Natural killer cell (primary cell): Measurements from ENCODE around the gene DDX10. TPM values are rescaled to one million over a fixed set of nuclear protein-coding genes. Genes with fewer than 3 reads are reported as not detected.

Experiments used
- ATAC-seq, 3 donors: fragments of 150-1000 bp in 2 of 3; fragments of 200-7000 bp in 1 of 3; cut with Tn5 transposase; 1 replicate in 1 of 3; 2 replicates in 2 of 3; pipeline ENCODE4 v1.10.0; 2021; ENCODE audit warnings: mild to moderate bottlenecking in 2 of 3, moderate library complexity in 2 of 3
- DNase-seq, 2 donors: peaks; one replicate each; pipeline versions ENCODE4 v3.0.0 to v3.0.0-alpha.2; 2013 to 2021; ENCODE audit warnings: mixed read lengths in 1 of 2
- H3K27ac ChIP-seq: one replicate; pipeline ENCODE4 v1.5.1; 2013; ENCODE audit warnings: mild to moderate bottlenecking, low read length
- H3K27me3 ChIP-seq: one replicate; pipeline ENCODE4 v1.6.1; 2013; ENCODE audit warnings: low read length; ENCODE audit not compliant: control insufficient read depth, insufficient read depth
- H3K36me3 ChIP-seq: one replicate; pipeline ENCODE4 v1.6.1; 2013; ENCODE audit warnings: low read length; ENCODE audit not compliant: control insufficient read depth, insufficient read depth
- H3K4me1 ChIP-seq: one replicate; pipeline ENCODE4 v1.6.1; 2013; ENCODE audit warnings: low read length; ENCODE audit not compliant: control insufficient read depth, insufficient read depth
- H3K4me3 ChIP-seq: one replicate; pipeline ENCODE4 v1.5.1; 2013; ENCODE audit warnings: low read length
- H3K9me3 ChIP-seq: one replicate; pipeline ENCODE4 v1.6.1; 2013; ENCODE audit warnings: low read length; ENCODE audit not compliant: control insufficient read depth, insufficient read depth
- H3K27ac Mint-ChIP-seq, 2 donors: one replicate each; pipeline ENCODE4 v1.8.0; 2022; ENCODE audit warnings: mild to moderate bottlenecking in 2 of 2, mixed read lengths in 2 of 2, moderate library complexity in 1 of 2
- H3K27me3 Mint-ChIP-seq, 2 donors: one replicate each; pipeline ENCODE4 v1.8.0; 2022; ENCODE audit warnings: low read depth in 2 of 2, mixed read lengths in 2 of 2
- H3K36me3 Mint-ChIP-seq: one replicate; pipeline ENCODE4 v1.8.0; 2022; ENCODE audit warnings: mixed read lengths
- H3K4me1 Mint-ChIP-seq, 2 donors: one replicate each; pipeline ENCODE4 v1.8.0; 2022; ENCODE audit warnings: mixed read lengths in 2 of 2
- H3K4me3 Mint-ChIP-seq: one replicate; pipeline ENCODE4 v1.8.0; 2022; ENCODE audit warnings: mild to moderate bottlenecking, moderate library complexity, mixed read lengths
- H3K9me3 Mint-ChIP-seq, 2 donors: one replicate each; pipeline ENCODE4 v1.8.0; 2022; ENCODE audit warnings: mixed read lengths in 2 of 2
- WGBS: methylation state at CpG from one replicate; pipeline ENCODE4 v1.1.7; 2013; ENCODE audit warnings: missing lambda C conversion rate; ENCODE audit not compliant: insufficient coverage; 5-methylcytosine and 5-hydroxymethylcytosine counted together
- intact Hi-C: fragments of 100-400 bp; cut with micrococcal nuclease; formaldehyde crosslinking; loops from one replicate; pipeline ENCODE4 v1.14.2; 2022
- total RNA-seq, 4 donors: library from RNA; stranded (reverse); fragments of 120-200 nt in 1 of 4; gene quantifications; one replicate each; pipeline versions ENCODE4 v1.2.3 to v1.2.4, GENCODE V29; 2013 to 2022
- TF ChIP-seq, protein P1 (sequence below): fragments of 200-600 bp; IDR thresholded peaks from one replicate; pipeline ENCODE4 v1.8.0; 2022; ENCODE audit warnings: antibody characterized with exemption

DDX10 gene
- total RNA-seq, 3 donors from 2014 or later (not counting 1 experiment from before 2014, with no cell fraction given) = 23.4 to 30.9 (median 24.9) TPM

- Histone ChIP-seq H3K27me3 (no peaks in the 10 kb centered on the region), H3K9me3 (no peaks in the 10 kb centered on the region), H3K36me3 (peaks cover 2% of the 10 kb centered on the region), H3K4me3 (no peak overlapping the region), H3K27ac (no peak overlapping the region), H3K4me1 (peaks cover 11% of the 10 kb centered on the region)
- ATAC-seq (no peak), DNase-seq (no peak)
- Mint-ChIP-seq H3K4me3 (no peak overlapping the region), H3K27ac (no peak overlapping the region), H3K4me1 (peaks cover 43 to 59% of the 10 kb centered on the region in 2 donors), H3K27me3 (no peaks in the 10 kb centered on the region), H3K36me3 (no peaks in the 10 kb centered on the region), H3K9me3 (no peaks in the 10 kb centered on the region)
- intact Hi-C loops = no loop called here
- WGBS = over 99% methylated on average over 7 of the region's 7 CpGs
- TF ChIP-seq, protein P1, sequence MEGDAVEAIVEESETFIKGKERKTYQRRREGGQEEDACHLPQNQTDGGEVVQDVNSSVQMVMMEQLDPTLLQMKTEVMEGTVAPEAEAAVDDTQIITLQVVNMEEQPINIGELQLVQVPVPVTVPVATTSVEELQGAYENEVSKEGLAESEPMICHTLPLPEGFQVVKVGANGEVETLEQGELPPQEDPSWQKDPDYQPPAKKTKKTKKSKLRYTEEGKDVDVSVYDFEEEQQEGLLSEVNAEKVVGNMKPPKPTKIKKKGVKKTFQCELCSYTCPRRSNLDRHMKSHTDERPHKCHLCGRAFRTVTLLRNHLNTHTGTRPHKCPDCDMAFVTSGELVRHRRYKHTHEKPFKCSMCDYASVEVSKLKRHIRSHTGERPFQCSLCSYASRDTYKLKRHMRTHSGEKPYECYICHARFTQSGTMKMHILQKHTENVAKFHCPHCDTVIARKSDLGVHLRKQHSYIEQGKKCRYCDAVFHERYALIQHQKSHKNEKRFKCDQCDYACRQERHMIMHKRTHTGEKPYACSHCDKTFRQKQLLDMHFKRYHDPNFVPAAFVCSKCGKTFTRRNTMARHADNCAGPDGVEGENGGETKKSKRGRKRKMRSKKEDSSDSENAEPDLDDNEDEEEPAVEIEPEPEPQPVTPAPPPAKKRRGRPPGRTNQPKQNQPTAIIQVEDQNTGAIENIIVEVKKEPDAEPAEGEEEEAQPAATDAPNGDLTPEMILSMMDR = no peak
Measured at GRCh38 chr11:108669711-108670110, 4.8 kb downstream of the DDX10 start.

DNA sequence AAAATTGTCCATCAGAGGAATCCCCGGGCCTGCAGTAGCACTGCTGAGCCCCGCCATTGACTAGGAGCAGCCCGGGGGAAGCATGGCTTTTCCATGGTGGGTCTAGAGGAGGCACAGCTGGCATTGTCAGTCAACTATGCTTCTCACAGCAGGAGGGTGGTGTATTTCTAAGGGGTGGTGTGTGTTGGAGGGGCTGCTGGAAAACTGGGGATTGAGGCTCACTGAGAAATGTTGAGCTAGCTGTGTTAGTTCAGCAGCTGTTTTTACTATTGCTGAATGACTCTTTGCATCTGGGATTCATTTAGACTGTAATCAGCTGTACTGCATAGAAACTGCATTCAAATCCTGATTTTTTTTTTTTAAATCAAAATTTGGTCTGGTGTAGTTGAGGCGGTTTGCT lies 5.6 kb downstream of the DDX10 start:
- no peak overlapping the region for H3K4me3 Mint-ChIP-seq
- intact Hi-C loops = no loop called here
- Histone ChIP-seq H3K9me3 (no peaks in the 10 kb centered on the region), H3K4me1 (peaks cover 11% of the 10 kb centered on the region), H3K27ac (no peak overlapping the region), H3K27me3 (no peaks in the 10 kb centered on the region), H3K4me3 (no peak overlapping the region), H3K36me3 (peaks cover 5% of the 10 kb centered on the region)
- DNase-seq = no peak
- H3K36me3 Mint-ChIP-seq = no peaks in the 10 kb centered on the region
- H3K9me3 Mint-ChIP-seq = no peaks in the 10 kb centered on the region
- TF ChIP-seq, protein P1 = no peak
- 98% methylated on average over 4 of the region's 4 CpGs for WGBS
- H3K4me1 Mint-ChIP-seq = peaks cover 38 to 54% of the 10 kb centered on the region in 2 donors
- no peak overlapping the region for H3K27ac Mint-ChIP-seq
- no peaks in the 10 kb centered on the region for H3K27me3 Mint-ChIP-seq
- ATAC-seq = no peak

GRCh38 chr11:108672113-108672512 lies 7.2 kb downstream of the DDX10 start:
- DNase-seq = no peak
- H3K27ac ChIP-seq = no peak overlapping the region
- no peak for ATAC-seq
- Mint-ChIP-seq H3K9me3 (no peaks in the 10 kb centered on the region), H3K4me1 (peaks cover 22 to 37% of the 10 kb centered on the region in 2 donors), H3K36me3 (peaks cover 3% of the 10 kb centered on the region), H3K27ac (no peak overlapping the region), H3K4me3 (no peak overlapping the region), H3K27me3 (no peaks in the 10 kb centered on the region)
- TF ChIP-seq, protein P1 = no peak
- 92% methylated on average over 3 of the region's 3 CpGs for WGBS
- no peaks in the 10 kb centered on the region for H3K27me3 ChIP-seq
- H3K4me3 ChIP-seq = no peak overlapping the region
- intact Hi-C loops = no loop called here
- peaks cover 18% of the 10 kb centered on the region for H3K36me3 ChIP-seq
- H3K9me3 ChIP-seq = no peaks in the 10 kb centered on the region
- no peaks in the 10 kb centered on the region for H3K4me1 ChIP-seq

DNA sequence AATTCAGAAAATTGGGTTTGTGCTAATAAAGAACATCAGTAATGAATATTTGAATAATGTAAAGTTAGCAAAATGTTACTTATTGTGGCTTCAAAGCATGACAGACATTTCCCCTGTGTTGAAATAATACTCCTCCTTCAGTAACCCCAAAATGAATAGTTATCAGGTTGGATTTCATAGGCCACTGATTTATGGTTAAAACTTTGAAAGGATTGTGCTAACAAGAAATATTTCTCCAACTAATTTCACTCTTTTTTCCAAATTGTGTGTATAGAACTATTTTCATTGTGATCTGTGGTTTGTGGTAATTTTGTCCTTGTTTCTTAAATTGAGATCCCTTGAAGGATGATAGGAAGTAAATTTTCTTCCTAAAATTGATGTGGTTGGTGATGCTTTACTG lies 7.9 kb downstream of the DDX10 start:
- Histone ChIP-seq H3K4me3 (no peak overlapping the region), H3K9me3 (no peaks in the 10 kb centered on the region), H3K36me3 (peaks cover 24% of the 10 kb centered on the region), H3K27me3 (no peaks in the 10 kb centered on the region), H3K4me1 (no peaks in the 10 kb centered on the region), H3K27ac (no peak overlapping the region)
- peaks cover 15 to 32% of the 10 kb centered on the region in 2 donors for H3K4me1 Mint-ChIP-seq
- intact Hi-C loops = no loop called here
- no peaks in the 10 kb centered on the region for H3K27me3 Mint-ChIP-seq
- DNase-seq (no peak), ATAC-seq (no peak)
- no peak overlapping the region for H3K4me3 Mint-ChIP-seq
- H3K9me3 Mint-ChIP-seq = no peaks in the 10 kb centered on the region
- TF ChIP-seq, protein P1 = no peak
- H3K27ac Mint-ChIP-seq = no peak overlapping the region
- peaks cover 5% of the 10 kb centered on the region for H3K36me3 Mint-ChIP-seq
